Neural progenitor cell (in vitro differentiated cells): Measurements from ENCODE around the gene SRRM2.

Experiments
- EZH2 ChIP-seq: fragments of 200-600 bp; sonication (generic); IDR thresholded peaks from 2 replicates; pipeline ENCODE4 v1.6.1; 2017; ENCODE audit warnings: antibody characterized with exemption, mild to moderate bottlenecking, moderate library complexity
- EZH2phosphoT487 ChIP-seq: fragments of 200-600 bp; sonication (generic); IDR thresholded peaks from 2 replicates; pipeline ENCODE4 v1.6.1; 2017; ENCODE audit warnings: antibody characterized with exemption
- TF ChIP-seq, protein P1 (sequence below): fragments of 200-600 bp; sonication (generic); IDR thresholded peaks from 2 replicates; pipeline ENCODE4 v1.5.1; 2017; ENCODE audit warnings: antibody characterized with exemption, mild to moderate bottlenecking

DNA sequence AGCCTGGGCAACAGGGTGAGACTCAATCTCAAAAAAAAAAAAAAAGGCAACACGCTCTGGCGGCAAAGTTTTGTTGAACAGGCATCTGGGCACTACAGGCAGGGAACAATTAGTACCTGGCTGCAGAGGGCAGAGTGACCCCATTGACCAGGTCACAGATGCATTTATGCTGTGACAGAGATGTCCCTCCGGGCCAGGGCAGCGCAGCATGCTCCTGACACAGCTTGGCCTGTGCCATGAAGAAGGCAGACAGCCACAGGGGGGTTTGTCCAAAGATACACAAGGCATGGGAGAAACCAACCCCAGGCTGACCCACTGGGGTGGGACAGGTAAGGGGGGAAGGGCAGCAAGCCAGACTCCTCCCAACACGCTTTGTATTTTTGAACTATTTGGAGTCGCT is 7.7 kb upstream of the SRRM2 start:
- TF ChIP-seq EZH2 (no peak), EZH2phosphoT487 (no peak)
- TF ChIP-seq, protein P1, sequence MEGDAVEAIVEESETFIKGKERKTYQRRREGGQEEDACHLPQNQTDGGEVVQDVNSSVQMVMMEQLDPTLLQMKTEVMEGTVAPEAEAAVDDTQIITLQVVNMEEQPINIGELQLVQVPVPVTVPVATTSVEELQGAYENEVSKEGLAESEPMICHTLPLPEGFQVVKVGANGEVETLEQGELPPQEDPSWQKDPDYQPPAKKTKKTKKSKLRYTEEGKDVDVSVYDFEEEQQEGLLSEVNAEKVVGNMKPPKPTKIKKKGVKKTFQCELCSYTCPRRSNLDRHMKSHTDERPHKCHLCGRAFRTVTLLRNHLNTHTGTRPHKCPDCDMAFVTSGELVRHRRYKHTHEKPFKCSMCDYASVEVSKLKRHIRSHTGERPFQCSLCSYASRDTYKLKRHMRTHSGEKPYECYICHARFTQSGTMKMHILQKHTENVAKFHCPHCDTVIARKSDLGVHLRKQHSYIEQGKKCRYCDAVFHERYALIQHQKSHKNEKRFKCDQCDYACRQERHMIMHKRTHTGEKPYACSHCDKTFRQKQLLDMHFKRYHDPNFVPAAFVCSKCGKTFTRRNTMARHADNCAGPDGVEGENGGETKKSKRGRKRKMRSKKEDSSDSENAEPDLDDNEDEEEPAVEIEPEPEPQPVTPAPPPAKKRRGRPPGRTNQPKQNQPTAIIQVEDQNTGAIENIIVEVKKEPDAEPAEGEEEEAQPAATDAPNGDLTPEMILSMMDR = no peak
